Osteoblast (primary cell): Measurements from ENCODE around the gene SUZ12. TPM values are rescaled to one million over a fixed set of nuclear protein-coding genes. Genes with fewer than 3 reads are reported as not detected.
"Not testable (repeated sequence)": the region's sequence is repeated elsewhere in the genome, so short reads cannot be mapped to it uniquely, and the experiment has no call there.

Experiments used
- DNase-seq: peaks from one replicate; pipeline ENCODE4 v3.0.0; 2011; ENCODE audit warnings: low spot score, mixed read lengths; ENCODE audit not compliant: insufficient read length; ENCODE audit errors: missing footprints
- H2AFZ ChIP-seq: 2 replicates; pipeline ENCODE4 v1.6.0; 2011; ENCODE audit warnings: mild to moderate bottlenecking, low read length
- H3K27ac ChIP-seq: 2 replicates; pipeline ENCODE4 v1.5.1; 2011; ENCODE audit warnings: mild to moderate bottlenecking, low read depth, low read length, moderate library complexity
- H3K27me3 ChIP-seq: 2 replicates; pipeline ENCODE4 v1.6.0; 2012; ENCODE audit warnings: mild to moderate bottlenecking, control low read depth, inconsistent platforms, low read length, moderate library complexity; ENCODE audit not compliant: insufficient read depth
- H3K36me3 ChIP-seq: 2 replicates; pipeline ENCODE4 v1.5.1; 2011; ENCODE audit warnings: mild to moderate bottlenecking, low read length, control low read depth, moderate library complexity; ENCODE audit not compliant: insufficient read depth
- H3K4me1 ChIP-seq: 2 replicates; pipeline ENCODE4 v1.5.1; 2011; ENCODE audit warnings: mild to moderate bottlenecking, low read length, control low read depth, moderate library complexity; ENCODE audit not compliant: insufficient read depth
- H3K4me2 ChIP-seq: 2 replicates; pipeline ENCODE4 v1.6.0; 2011; ENCODE audit warnings: mild to moderate bottlenecking, low read length; ENCODE audit not compliant: insufficient read depth
- H3K4me3 ChIP-seq: fragments of 200-600 bp; sonication (generic); 3 replicates; pipeline ENCODE4 v1.5.1; 2012; ENCODE audit warnings: mild to moderate bottlenecking, low read length, inconsistent platforms; ENCODE audit not compliant: insufficient read depth
- H3K79me2 ChIP-seq: 2 replicates; pipeline ENCODE4 v1.6.0; 2012; ENCODE audit warnings: mild to moderate bottlenecking, low read length, control low read depth, inconsistent platforms; ENCODE audit not compliant: insufficient read depth
- H3K9me3 ChIP-seq: 2 replicates; pipeline ENCODE4 v1.5.1; 2011; ENCODE audit warnings: low read depth, low read length, control low read depth
- H4K20me1 ChIP-seq: 2 replicates; pipeline ENCODE4 v1.6.0; 2012; ENCODE audit warnings: mild to moderate bottlenecking, low read length, control low read depth; ENCODE audit not compliant: insufficient read depth
- total RNA-seq: library from RNA; depleted of rRNA; stranded (reverse); fragments of >200 nt; gene quantifications from 2 replicates; pipeline ENCODE4 v1.2.3, GENCODE V29; 2012
- TF ChIP-seq, protein P1 (sequence below): IDR thresholded peaks from 2 replicates; pipeline ENCODE4 v1.5.1; 2011; ENCODE audit warnings: mild to moderate bottlenecking, low read depth, low read length, moderate library complexity; ENCODE audit errors: extremely low read depth

The SUZ12 gene
- total RNA-seq, 1 donor: 22.1 TPM

DNA sequence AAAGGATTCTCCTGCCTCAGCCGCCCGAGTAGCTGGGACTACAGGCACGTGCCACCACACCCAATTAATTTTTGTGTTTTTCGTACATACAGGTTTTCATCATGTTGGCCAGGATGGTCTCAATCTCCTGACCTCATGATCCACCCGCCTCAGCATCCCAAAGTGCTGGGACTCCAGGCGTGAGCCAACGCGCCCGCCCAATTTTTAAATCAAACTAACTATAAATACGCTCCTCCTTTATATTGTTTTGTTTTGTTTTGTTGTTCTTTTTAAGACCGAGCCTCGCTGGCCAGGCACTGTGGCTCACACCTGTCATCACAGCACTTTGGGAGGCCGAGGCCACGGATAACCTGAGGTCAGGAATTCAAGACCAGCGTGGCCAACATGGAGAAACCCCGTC is 33.4 kb upstream of the SUZ12 start:
- Histone ChIP-seq H3K36me3 (peaks cover 14% of the 10 kb centered on the region), H3K79me2 (peaks cover 31% of the 10 kb centered on the region), H3K27me3 (no peaks in the 10 kb centered on the region), H4K20me1 (peaks cover 4% of the 10 kb centered on the region), H2AFZ (no peak overlapping the region), H3K9me3 (no peaks in the 10 kb centered on the region), H3K27ac (no peak overlapping the region), H3K4me2 (no peak overlapping the region), H3K4me1 (peaks cover 11% of the 10 kb centered on the region), H3K4me3 (no peak overlapping the region)
- TF ChIP-seq, protein P1, sequence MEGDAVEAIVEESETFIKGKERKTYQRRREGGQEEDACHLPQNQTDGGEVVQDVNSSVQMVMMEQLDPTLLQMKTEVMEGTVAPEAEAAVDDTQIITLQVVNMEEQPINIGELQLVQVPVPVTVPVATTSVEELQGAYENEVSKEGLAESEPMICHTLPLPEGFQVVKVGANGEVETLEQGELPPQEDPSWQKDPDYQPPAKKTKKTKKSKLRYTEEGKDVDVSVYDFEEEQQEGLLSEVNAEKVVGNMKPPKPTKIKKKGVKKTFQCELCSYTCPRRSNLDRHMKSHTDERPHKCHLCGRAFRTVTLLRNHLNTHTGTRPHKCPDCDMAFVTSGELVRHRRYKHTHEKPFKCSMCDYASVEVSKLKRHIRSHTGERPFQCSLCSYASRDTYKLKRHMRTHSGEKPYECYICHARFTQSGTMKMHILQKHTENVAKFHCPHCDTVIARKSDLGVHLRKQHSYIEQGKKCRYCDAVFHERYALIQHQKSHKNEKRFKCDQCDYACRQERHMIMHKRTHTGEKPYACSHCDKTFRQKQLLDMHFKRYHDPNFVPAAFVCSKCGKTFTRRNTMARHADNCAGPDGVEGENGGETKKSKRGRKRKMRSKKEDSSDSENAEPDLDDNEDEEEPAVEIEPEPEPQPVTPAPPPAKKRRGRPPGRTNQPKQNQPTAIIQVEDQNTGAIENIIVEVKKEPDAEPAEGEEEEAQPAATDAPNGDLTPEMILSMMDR: no peak
- no peak for DNase-seq

DNA sequence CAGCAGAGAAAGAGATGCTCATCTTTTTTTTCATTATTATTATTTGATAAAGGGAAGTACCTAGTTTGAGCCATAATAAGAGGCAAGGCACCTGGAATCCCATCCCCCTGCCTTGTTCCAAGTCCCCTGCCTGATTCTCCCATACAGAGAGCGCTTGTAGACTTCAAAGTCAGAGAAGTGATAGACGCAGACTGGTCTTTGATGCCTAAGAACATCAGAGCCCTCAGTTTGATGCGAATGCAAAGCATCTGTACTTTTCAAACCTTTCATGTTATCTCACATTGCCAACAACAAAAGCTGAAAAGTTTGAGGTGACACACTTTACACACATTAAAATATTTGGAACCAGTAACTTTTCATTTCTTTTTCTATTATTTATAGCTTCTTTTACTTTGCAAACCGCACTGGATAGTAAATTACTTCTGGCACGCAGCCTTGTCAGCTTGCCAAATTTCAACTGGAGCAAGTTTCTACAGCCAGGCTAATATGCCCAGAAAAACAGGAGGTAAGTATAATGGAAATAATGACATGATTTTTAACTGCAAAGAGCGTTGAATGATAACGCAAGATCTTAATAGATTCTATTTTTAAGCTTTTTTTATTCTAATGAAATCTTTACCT is 29.4 kb upstream of the SUZ12 start:
- no peak overlapping the region for H3K4me3 ChIP-seq
- no peak overlapping the region for H3K27ac ChIP-seq
- no peak overlapping the region for H2AFZ ChIP-seq
- peaks cover 11% of the 10 kb centered on the region for H3K4me1 ChIP-seq
- TF ChIP-seq, protein P1: no peak
- H4K20me1 ChIP-seq: no peaks in the 10 kb centered on the region
- no peaks in the 10 kb centered on the region for H3K9me3 ChIP-seq
- no peaks in the 10 kb centered on the region for H3K36me3 ChIP-seq
- H3K79me2 ChIP-seq: no peaks in the 10 kb centered on the region
- no peak for DNase-seq
- peaks cover 3% of the 10 kb centered on the region for H3K27me3 ChIP-seq
- H3K4me2 ChIP-seq: peak overlapping the region; percentile 29

DNA sequence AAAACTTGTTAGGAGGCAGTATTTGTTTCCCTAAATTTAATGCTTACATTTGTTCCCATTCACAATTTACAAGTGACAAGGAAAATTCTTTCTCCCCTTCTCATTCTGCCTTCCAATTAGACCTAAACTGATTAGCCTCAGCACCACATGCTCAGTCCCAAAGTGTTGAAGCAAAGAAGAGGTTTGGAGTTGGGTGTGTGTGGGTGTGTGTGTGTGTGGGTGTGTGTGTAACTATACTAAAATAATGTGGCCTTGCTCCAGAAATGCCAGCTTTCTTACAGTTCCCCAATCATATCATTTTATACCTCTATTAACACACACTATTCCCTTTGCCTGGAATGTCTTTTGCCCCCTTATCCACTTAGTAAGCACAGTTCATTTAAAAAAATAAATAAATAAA is 28.4 kb upstream of the SUZ12 start:
- Histone ChIP-seq H3K9me3 (no peaks in the 10 kb centered on the region), H3K4me1 (peaks cover 11% of the 10 kb centered on the region), H3K79me2 (no peaks in the 10 kb centered on the region), H3K27ac (no peak overlapping the region), H3K4me3 (no peak overlapping the region), H3K36me3 (no peaks in the 10 kb centered on the region), H3K27me3 (peaks cover 3% of the 10 kb centered on the region), H2AFZ (no peak overlapping the region), H4K20me1 (no peaks in the 10 kb centered on the region), H3K4me2 (no peak overlapping the region)
- TF ChIP-seq, protein P1: no peak
- no peak for DNase-seq

DNA sequence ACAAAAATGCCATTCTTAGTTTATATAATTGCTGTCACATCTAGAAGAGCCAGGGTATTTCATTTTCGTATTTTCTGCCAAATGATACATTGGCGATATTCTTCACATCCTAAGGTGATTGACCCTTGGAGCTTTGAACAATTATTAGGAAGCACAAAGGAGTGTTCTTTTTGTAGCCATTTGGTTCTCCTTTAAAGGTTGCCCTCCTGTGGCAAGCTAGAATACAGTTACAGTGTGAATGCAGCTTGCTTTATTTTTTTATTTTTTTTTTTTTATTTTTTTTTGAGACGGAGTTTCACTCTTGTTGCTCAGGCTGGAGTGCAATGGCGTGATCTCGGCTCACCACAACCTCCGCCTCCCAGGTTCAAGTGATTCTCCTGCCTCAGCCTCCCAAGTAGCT is 24.1 kb upstream of the SUZ12 start:
- H4K20me1 ChIP-seq, H3K9me3 ChIP-seq, H3K79me2 ChIP-seq, H3K36me3 ChIP-seq, H3K27me3 ChIP-seq, H2AFZ ChIP-seq, H3K4me3 ChIP-seq, H3K27ac ChIP-seq, H3K4me1 ChIP-seq, H3K4me2 ChIP-seq: not testable (repeated sequence)
- TF ChIP-seq, protein P1: peak; percentile 41
- DNase-seq: peak; percentile 66
